ENCODE measurements around the gene FOSL1.

FOSL1 gene

GRCh38 chr11:65942531-65942930 lies 42.3 kb upstream of the FOSL1 start:
- WGBS (ENCODE audit: extremely low coverage, insufficient coverage, insufficient read length), result no CpG with 5 or more reads among the region's 7 CpGs
- Histone ChIP-seq H3K9ac (ENCODE audit: low read length) (no peak overlapping the region), H2BK5ac (ENCODE audit: low read depth, low read length, poor library complexity) (no peak overlapping the region), H3K79me1 (ENCODE audit: low read length) (no peaks in the 10 kb centered on the region), H2BK120ac (ENCODE audit: insufficient read depth, low read length, poor library complexity) (no peak overlapping the region), H4K91ac (ENCODE audit: low read depth, low read length) (no peak overlapping the region), H3K4me1 (ENCODE audit: control insufficient read depth in 1 of 2, insufficient read depth in 2 of 2, low read length in 2 of 2) (no peaks in the 10 kb centered on the region), H4K8ac (ENCODE audit: low read depth, low read length) (no peak overlapping the region), H3K23ac (ENCODE audit: low read length) (no peak overlapping the region), H3K18ac (ENCODE audit: low read length) (no peak overlapping the region), H3K27ac (ENCODE audit: low read depth, low read length) (no peak overlapping the region), H3K4me3 (ENCODE audit: low read depth, low read length) (no peak overlapping the region), H2AK5ac (ENCODE audit: low read length) (no peak overlapping the region), H3K14ac (ENCODE audit: low read length) (no peak overlapping the region), H3K4me2 (ENCODE audit: low read length) (no peak overlapping the region), H3K36me3 (ENCODE audit: control insufficient read depth in 1 of 2, insufficient read depth in 2 of 2, low read length in 2 of 2) (no peaks in the 10 kb centered on the region), H4K12ac (ENCODE audit: low read depth, low read length) (no peak overlapping the region), H3K27me3 (ENCODE audit: insufficient read depth, low read length) (no peaks in the 10 kb centered on the region), H3K79me2 (ENCODE audit: control insufficient read depth, insufficient read depth, low read length, poor library complexity) (no peaks in the 10 kb centered on the region), H3K4ac (ENCODE audit: low read depth, low read length) (no peak overlapping the region), H2BK12ac (ENCODE audit: low read length) (no peak overlapping the region), H2AFZ (ENCODE audit: insufficient read depth, low read length, poor library complexity) (no peak overlapping the region), H3K9me3 (ENCODE audit: insufficient read depth, low read depth, low read length) (no peaks in the 10 kb centered on the region)
- DNase-seq, result no peak

GRCh38 chr11:65941720-65942310 lies 41.6 kb upstream of the FOSL1 start:
- no peak overlapping the region for H3K4me3 ChIP-seq (ENCODE audit: low read depth, low read length)
- no peak overlapping the region for H2BK12ac ChIP-seq (ENCODE audit: low read length)
- H3K4ac ChIP-seq (ENCODE audit: low read depth, low read length), result no peak overlapping the region
- H3K18ac ChIP-seq (ENCODE audit: low read length), result no peak overlapping the region
- H3K14ac ChIP-seq (ENCODE audit: low read length), result no peak overlapping the region
- no peak overlapping the region for H2BK120ac ChIP-seq (ENCODE audit: insufficient read depth, low read length, poor library complexity)
- no peaks in the 10 kb centered on the region for H3K9me3 ChIP-seq (ENCODE audit: insufficient read depth, low read depth, low read length)
- no peak overlapping the region for H3K9ac ChIP-seq (ENCODE audit: low read length)
- no peaks in the 10 kb centered on the region for H3K79me2 ChIP-seq (ENCODE audit: control insufficient read depth, insufficient read depth, low read length, poor library complexity)
- no peaks in the 10 kb centered on the region for H3K4me1 ChIP-seq (ENCODE audit: control insufficient read depth in 1 of 2, insufficient read depth in 2 of 2, low read length in 2 of 2)
- no peaks in the 10 kb centered on the region for H3K27me3 ChIP-seq (ENCODE audit: insufficient read depth, low read length)
- no peak overlapping the region for H2BK5ac ChIP-seq (ENCODE audit: low read depth, low read length, poor library complexity)
- no peaks in the 10 kb centered on the region for H3K79me1 ChIP-seq (ENCODE audit: low read length)
- no peak overlapping the region for H4K8ac ChIP-seq (ENCODE audit: low read depth, low read length)
- no peak overlapping the region for H3K27ac ChIP-seq (ENCODE audit: low read depth, low read length)
- H2AK5ac ChIP-seq (ENCODE audit: low read length), result no peak overlapping the region
- no peaks in the 10 kb centered on the region for H3K36me3 ChIP-seq (ENCODE audit: control insufficient read depth in 1 of 2, insufficient read depth in 2 of 2, low read length in 2 of 2)
- H4K12ac ChIP-seq (ENCODE audit: low read depth, low read length), result no peak overlapping the region
- H2AFZ ChIP-seq (ENCODE audit: insufficient read depth, low read length, poor library complexity), result no peak overlapping the region
- no peak overlapping the region for H4K91ac ChIP-seq (ENCODE audit: low read depth, low read length)
- DNase-seq, result no peak
- no peak overlapping the region for H3K23ac ChIP-seq (ENCODE audit: low read length)
- H3K4me2 ChIP-seq (ENCODE audit: low read length), result no peak overlapping the region
- WGBS (ENCODE audit: extremely low coverage, insufficient coverage, insufficient read length), result no CpG with 5 or more reads among the region's 9 CpGs

GRCh38 chr11:65937766-65938165 lies 37.6 kb upstream of the FOSL1 start:
- no peaks in the 10 kb centered on the region for H3K79me1 ChIP-seq (ENCODE audit: low read length)
- peak in 1 of 2 donors; percentile 21 for DNase-seq
- no peak overlapping the region for H2BK120ac ChIP-seq (ENCODE audit: insufficient read depth, low read length, poor library complexity)
- H3K9me3 ChIP-seq (ENCODE audit: insufficient read depth, low read depth, low read length), result no peaks in the 10 kb centered on the region
- no peaks in the 10 kb centered on the region for H3K27me3 ChIP-seq (ENCODE audit: insufficient read depth, low read length)
- no peak overlapping the region for H2AFZ ChIP-seq (ENCODE audit: insufficient read depth, low read length, poor library complexity)
- H2BK5ac ChIP-seq (ENCODE audit: low read depth, low read length, poor library complexity), result no peak overlapping the region
- no peak overlapping the region for H3K4me2 ChIP-seq (ENCODE audit: low read length)
- H3K79me2 ChIP-seq (ENCODE audit: control insufficient read depth, insufficient read depth, low read length, poor library complexity), result no peaks in the 10 kb centered on the region
- no CpG with 5 or more reads among the region's 4 CpGs for WGBS (ENCODE audit: extremely low coverage, insufficient coverage, insufficient read length)
- no peaks in the 10 kb centered on the region for H3K4me1 ChIP-seq (ENCODE audit: control insufficient read depth in 1 of 2, insufficient read depth in 2 of 2, low read length in 2 of 2)
- no peak overlapping the region for H3K14ac ChIP-seq (ENCODE audit: low read length)
- no peaks in the 10 kb centered on the region for H3K36me3 ChIP-seq (ENCODE audit: control insufficient read depth in 1 of 2, insufficient read depth in 2 of 2, low read length in 2 of 2)
- no peak overlapping the region for H3K27ac ChIP-seq (ENCODE audit: low read depth, low read length)
- H3K9ac ChIP-seq (ENCODE audit: low read length), result no peak overlapping the region
- H3K23ac ChIP-seq (ENCODE audit: low read length), result no peak overlapping the region
- no peak overlapping the region for H3K4ac ChIP-seq (ENCODE audit: low read depth, low read length)
- no peak overlapping the region for H3K18ac ChIP-seq (ENCODE audit: low read length)
- H4K91ac ChIP-seq (ENCODE audit: low read depth, low read length), result no peak overlapping the region
- H4K8ac ChIP-seq (ENCODE audit: low read depth, low read length), result no peak overlapping the region
- no peak overlapping the region for H2BK12ac ChIP-seq (ENCODE audit: low read length)
- no peak overlapping the region for H4K12ac ChIP-seq (ENCODE audit: low read depth, low read length)
- H2AK5ac ChIP-seq (ENCODE audit: low read length), result no peak overlapping the region
- no peak overlapping the region for H3K4me3 ChIP-seq (ENCODE audit: low read depth, low read length)

GRCh38 chr11:65934014-65934413 lies 33.8 kb upstream of the FOSL1 start:
- no CpG with 5 or more reads among the region's 4 CpGs for WGBS (ENCODE audit: extremely low coverage, insufficient coverage, insufficient read length)
- Histone ChIP-seq H3K79me2 (ENCODE audit: control insufficient read depth, insufficient read depth, low read length, poor library complexity) (no peaks in the 10 kb centered on the region), H4K12ac (ENCODE audit: low read depth, low read length) (no peak overlapping the region), H2AK5ac (ENCODE audit: low read length) (no peak overlapping the region), H3K14ac (ENCODE audit: low read length) (no peak overlapping the region), H3K27me3 (ENCODE audit: insufficient read depth, low read length) (no peaks in the 10 kb centered on the region), H2AFZ (ENCODE audit: insufficient read depth, low read length, poor library complexity) (no peak overlapping the region), H3K23ac (ENCODE audit: low read length) (no peak overlapping the region), H2BK120ac (ENCODE audit: insufficient read depth, low read length, poor library complexity) (no peak overlapping the region), H3K9ac (ENCODE audit: low read length) (no peak overlapping the region), H2BK5ac (ENCODE audit: low read depth, low read length, poor library complexity) (no peak overlapping the region), H3K27ac (ENCODE audit: low read depth, low read length) (no peak overlapping the region), H3K4me1 (ENCODE audit: control insufficient read depth in 1 of 2, insufficient read depth in 2 of 2, low read length in 2 of 2) (no peaks in the 10 kb centered on the region), H4K91ac (ENCODE audit: low read depth, low read length) (no peak overlapping the region), H3K4ac (ENCODE audit: low read depth, low read length) (no peak overlapping the region), H3K18ac (ENCODE audit: low read length) (no peak overlapping the region), H3K79me1 (ENCODE audit: low read length) (no peaks in the 10 kb centered on the region), H2BK12ac (ENCODE audit: low read length) (no peak overlapping the region), H3K36me3 (ENCODE audit: control insufficient read depth in 1 of 2, insufficient read depth in 2 of 2, low read length in 2 of 2) (no peaks in the 10 kb centered on the region), H3K4me2 (ENCODE audit: low read length) (no peak overlapping the region), H3K4me3 (ENCODE audit: low read depth, low read length) (no peak overlapping the region), H3K9me3 (ENCODE audit: insufficient read depth, low read depth, low read length) (no peaks in the 10 kb centered on the region), H4K8ac (ENCODE audit: low read depth, low read length) (no peak overlapping the region)
- DNase-seq, result no peak

Data from trophoblast cell (in vitro differentiated cells and primary cell).